Measurements from ENCODE around the gene FAM43B.
"Not testable (repeated sequence)": the region's sequence is repeated elsewhere in the genome, so short reads cannot be mapped to it uniquely, and the experiment has no call there.

Gene FAM43B

DNA sequence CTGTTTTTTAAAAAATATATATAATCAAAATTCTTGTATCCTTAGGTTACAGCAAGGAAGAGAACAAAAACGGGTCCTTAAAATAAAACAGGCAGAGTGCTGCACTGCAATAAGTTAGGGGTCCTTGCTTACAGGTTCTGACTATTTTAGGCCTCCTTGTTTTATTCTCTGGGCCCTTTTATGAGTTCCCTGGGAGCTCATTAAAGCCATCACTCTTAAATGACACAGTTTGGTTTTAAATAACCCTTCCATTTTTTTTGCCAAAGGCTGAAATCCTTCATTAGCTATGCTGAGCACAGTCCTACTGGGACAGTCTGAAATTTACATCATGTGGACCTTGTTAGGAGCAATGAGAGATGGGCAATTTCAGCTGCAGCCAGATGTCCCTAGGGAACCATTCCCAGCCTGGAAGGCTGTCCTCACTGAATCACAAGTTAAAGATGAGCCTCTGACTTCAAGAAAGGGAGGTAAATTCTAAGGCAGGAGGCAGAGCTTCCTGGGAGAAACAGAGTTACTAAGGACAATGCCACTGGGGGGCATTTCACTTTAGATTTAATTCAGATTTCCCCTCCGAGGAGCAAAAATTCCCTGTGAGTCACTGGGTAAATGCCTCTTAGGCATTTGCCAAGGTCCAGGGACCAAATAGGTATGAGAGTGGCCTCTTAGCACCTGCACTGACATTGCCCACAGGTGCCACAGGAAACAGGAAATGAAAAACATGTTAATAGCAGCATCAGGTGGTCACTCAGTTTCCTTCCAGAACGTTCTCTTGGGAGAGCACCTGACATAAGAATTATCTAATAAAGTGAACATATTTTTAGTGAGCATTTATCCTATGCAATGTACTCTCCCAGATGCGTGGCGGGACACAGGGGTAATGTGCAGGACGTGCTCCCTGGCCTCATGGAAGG, 40.6 kb upstream of the FAM43B start:
- DNase-seq: no peak

DNA sequence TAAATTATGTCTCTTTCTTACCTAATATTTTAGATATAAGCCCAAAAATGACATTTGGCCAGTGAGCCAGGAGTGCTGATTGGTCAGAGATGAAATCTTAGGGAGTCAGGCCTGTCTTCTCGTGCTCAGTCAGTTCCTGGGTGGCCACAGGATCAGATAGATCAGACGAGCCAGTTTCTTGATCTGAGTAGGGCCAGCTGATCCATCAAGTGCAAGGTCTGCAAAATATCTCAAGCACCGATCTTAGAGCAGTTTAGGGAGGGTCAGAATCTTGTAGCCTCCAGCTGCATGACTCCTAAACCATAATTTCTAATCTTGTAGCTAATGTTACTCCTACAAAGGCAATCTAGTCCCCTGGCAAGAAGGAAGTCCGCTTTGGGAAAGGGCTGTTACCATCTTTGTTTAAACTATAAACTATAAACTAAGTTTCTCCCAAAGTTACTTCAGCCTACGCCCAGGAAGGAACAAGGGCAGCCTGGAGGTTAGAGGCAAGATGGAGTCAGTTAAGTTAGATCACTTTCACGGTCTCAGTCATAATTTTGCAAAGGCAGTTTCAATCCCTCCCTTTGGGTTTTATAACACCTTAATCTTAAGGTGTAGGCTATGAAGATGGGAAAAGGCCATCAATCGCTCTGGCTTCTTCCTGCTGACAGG, 32.6 kb upstream of the FAM43B start:
- H3K27ac ChIP-seq; DNase-seq; H3K4me1 ChIP-seq; H3K9me3 ChIP-seq; H3K36me3 ChIP-seq; H3K4me3 ChIP-seq; intact Hi-C loops (cut with DNase I; ENCODE audit: low total_unique reads): not testable (repeated sequence)
- peaks cover 0 to 22% of the 10 kb centered on the region in 2 donors for H3K27me3 ChIP-seq

More for the DNA sequence above, 40.6 kb upstream of the FAM43B start:
- Histone ChIP-seq H3K27ac (no peak overlapping the region), H3K4me1 (peaks cover 0 to 12% (median 7%) of the 10 kb centered on the region in 4 donors), H3K27me3 (peaks cover 0 to 35% of the 10 kb centered on the region in 2 donors), H3K9me3 (no peaks in the 10 kb centered on the region), H3K36me3 (no peaks in the 10 kb centered on the region), H3K4me3 (no peak overlapping the region)
- TF ChIP-seq, protein P1, sequence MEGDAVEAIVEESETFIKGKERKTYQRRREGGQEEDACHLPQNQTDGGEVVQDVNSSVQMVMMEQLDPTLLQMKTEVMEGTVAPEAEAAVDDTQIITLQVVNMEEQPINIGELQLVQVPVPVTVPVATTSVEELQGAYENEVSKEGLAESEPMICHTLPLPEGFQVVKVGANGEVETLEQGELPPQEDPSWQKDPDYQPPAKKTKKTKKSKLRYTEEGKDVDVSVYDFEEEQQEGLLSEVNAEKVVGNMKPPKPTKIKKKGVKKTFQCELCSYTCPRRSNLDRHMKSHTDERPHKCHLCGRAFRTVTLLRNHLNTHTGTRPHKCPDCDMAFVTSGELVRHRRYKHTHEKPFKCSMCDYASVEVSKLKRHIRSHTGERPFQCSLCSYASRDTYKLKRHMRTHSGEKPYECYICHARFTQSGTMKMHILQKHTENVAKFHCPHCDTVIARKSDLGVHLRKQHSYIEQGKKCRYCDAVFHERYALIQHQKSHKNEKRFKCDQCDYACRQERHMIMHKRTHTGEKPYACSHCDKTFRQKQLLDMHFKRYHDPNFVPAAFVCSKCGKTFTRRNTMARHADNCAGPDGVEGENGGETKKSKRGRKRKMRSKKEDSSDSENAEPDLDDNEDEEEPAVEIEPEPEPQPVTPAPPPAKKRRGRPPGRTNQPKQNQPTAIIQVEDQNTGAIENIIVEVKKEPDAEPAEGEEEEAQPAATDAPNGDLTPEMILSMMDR (IDR thresholded peaks at IDR 0.05): no peak
- intact Hi-C loops (cut with DNase I; ENCODE audit: low total_unique reads): no loop called here

DNA sequence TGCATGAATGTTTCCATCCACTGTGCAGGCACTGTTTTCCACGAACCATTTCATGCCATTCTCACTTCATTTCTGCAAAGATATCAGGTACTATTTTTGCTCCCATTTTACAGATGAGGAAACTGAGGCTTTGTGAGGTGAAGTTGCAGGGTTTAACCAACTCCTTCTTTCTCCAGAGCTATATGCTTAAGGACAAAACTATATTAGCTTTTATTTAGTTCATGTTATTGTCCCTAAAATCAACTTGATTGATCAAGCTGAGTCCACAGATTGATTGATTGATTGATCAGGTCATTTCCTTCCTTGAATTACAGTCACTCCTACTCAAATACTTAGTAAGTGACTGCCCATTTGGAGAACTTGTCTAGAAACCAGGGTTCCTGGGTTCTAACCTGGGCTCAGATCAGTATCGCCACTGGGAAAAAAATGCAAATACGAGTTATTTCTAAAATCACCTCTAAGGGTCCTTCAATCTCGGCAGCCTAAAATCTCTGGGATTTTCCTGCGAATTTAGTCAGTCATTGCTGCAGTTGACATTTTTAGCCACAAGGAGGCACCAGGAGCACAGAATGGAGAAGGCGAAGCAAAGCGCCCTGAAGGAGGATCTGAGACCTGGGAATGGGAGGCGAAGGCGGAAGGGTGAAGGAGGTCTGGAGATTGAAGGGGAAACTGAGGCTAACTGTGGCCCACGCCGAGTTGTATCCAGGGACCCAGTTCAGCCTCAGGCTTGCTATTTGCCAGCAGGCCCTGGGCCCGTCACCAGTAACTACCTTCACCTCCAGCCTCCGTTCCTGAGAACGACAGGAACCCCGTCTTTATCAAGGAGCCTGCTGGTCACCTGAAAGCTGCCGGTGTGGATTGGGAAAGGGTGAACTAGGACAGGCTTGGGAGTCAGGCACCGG, 30.2 kb upstream of the FAM43B start:
- peak; percentile 74 to 89 for DNase-seq
- intact Hi-C loops (cut with DNase I; ENCODE audit: low total_unique reads): loop anchor here (2.0 kb wide), 1 partner anchor 111 kb away; the partner anchor contains the start of gene PINK1

DNA sequence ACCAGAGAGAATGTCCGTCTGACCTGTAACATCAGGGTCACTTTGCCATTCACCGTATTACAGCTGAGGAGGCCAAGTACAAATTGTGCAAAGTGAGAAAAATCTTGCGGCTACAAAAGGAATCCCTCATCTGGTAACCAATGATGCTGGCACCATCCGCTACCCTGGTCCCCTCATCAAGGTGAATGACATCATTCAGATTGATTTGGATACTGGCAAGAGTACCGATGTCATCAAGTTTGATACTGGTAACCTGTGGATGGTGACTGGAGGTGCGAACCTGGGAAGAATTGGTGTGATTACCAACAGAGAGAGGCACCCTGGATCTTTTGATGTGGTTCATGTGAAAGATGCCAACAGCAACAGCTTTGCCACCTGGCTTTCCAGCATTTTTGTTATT, 26.1 kb upstream of the FAM43B start:
- Histone ChIP-seq H3K27ac (no peak overlapping the region), H3K9me3 (no peaks in the 10 kb centered on the region), H3K4me3 (no peak overlapping the region), H3K4me1 (peaks cover 0 to 4% (median 0%) of the 10 kb centered on the region in 4 donors), H3K27me3 (peaks cover 0 to 40% of the 10 kb centered on the region in 2 donors), H3K36me3 (no peaks in the 10 kb centered on the region)
- TF ChIP-seq, protein P1 (IDR thresholded peaks at IDR 0.05): no peak
- DNase-seq: no peak
- intact Hi-C loops (cut with DNase I; ENCODE audit: low total_unique reads): no loop called here

More for the DNA sequence above, 30.2 kb upstream of the FAM43B start:
- no peaks in the 10 kb centered on the region for H3K9me3 ChIP-seq
- H3K36me3 ChIP-seq: no peaks in the 10 kb centered on the region
- H3K27ac ChIP-seq: no peak overlapping the region
- peaks cover 0 to 17% of the 10 kb centered on the region in 2 donors for H3K27me3 ChIP-seq
- TF ChIP-seq, protein P1 (IDR thresholded peaks at IDR 0.05): peak; percentile 85 to 90
- H3K4me3 ChIP-seq: no peak overlapping the region
- peaks cover 0 to 4% (median 0%) of the 10 kb centered on the region in 4 donors for H3K4me1 ChIP-seq

DNA sequence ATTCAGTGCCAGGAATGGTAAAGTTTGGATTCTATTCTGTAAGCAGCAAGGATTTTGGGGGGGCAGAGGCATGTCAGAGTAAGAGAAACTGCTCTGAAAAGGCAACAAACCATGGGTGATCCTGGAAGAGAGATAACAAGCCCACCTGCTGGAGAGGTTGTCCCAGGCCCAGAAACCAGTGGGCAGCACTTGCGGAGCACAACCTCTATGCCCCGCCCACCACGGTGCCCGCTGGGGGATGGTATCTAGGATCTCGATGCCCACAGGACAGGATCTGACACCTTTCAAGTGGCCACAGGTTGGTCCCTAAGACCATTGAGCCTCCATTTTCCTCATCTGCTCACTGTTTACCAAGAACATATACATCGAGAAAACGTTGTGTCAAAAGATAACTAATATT, 24.2 kb upstream of the FAM43B start:
- Histone ChIP-seq H3K27ac (no peak overlapping the region), H3K4me3 (no peak overlapping the region), H3K4me1 (no peaks in the 10 kb centered on the region), H3K9me3 (no peaks in the 10 kb centered on the region), H3K36me3 (no peaks in the 10 kb centered on the region), H3K27me3 (peaks cover 0 to 49% of the 10 kb centered on the region in 2 donors)
- TF ChIP-seq, protein P1 (IDR thresholded peaks at IDR 0.05): no peak
- intact Hi-C loops (cut with DNase I; ENCODE audit: low total_unique reads): no loop called here
- no peak for DNase-seq

Measured in tibial artery (tissue), 4 donors.